HCEC 1CT (cell line): Measurements from ENCODE around the gene BUD23.
A peak's percentile ranks its signal among the peaks of the same experiment; 100 is the strongest.
"Not testable (repeated sequence)": the region's sequence is repeated elsewhere in the genome, so short reads cannot be mapped to it uniquely, and the experiment has no call there.

Experiments used
- DNase-seq: peaks from one replicate; pipeline ENCODE4 v3.0.0-alpha.2; 2017

The BUD23 gene

DNA sequence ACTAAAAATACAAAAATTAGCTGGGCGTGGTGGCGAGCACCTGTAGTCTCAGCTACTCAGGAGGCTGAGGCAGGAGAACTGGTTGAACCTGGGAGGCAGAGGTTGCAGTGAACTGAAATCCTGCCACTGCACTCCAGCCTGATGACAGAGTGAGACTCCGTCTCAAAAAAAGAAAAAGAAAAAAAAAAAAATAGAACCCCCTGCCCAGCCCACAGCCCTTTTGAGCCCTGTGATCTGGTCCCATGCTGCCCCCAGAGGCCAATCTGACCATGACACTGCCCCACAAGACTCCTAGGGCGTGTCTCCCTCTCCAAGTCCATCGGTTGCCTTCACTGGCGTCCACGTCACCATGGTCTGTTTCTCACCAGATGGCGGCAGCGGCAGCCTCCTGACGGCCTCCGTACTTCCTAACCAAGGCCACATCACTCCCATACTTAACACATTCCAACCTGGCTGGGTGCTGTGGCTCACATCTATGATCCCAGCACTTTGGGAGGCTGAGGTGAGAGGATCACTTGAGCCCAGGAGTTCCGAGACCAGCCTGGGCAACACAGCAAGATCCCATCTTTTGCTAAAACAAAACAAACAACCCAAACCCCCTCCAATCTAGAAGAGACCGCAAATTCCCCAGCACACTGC, 18.1 kb downstream of the BUD23 start:
- DNase-seq, result peak; percentile 28

DNA sequence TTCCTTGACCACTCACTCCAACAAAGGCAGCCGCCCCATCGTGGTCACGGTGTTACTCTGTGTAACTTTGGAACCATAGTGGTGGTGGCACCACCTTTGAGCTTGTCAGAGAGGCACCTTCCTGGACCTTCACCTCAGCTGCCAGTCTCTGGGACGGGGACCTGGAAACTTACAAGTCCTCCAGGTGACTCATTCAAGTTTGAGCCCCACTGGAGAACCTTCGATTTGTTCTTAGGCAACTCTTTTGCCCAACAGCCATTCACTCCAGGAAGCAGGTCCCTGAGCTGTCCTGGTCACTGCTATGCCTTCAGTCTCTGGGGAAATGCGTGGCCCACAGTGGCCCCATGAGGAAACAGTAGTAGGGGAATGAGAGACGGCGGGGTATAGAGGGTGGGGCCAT, 18.8 kb downstream of the BUD23 start:
- DNase-seq, result no peak

DNA sequence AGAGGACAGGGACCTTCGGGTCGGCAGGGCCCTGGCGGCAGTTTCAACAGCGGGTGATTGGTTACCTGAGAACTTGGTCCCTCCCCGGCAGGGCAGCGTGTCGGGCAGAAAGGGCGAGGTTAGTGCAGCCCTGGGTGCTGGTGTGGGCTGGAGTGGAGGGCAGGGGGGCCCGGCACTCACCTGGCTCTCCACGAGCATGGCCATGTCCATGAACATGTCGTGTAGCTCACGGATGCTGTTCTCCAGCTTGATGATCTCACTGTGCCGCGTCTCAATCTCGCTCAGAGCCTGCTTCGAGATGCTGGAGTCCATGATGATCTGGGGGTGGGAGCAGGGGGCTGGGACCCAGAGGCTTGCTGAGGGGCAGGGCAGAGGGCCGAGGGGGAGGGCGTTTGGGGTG, 19.3 kb downstream of the BUD23 start:
- no peak for DNase-seq

DNA sequence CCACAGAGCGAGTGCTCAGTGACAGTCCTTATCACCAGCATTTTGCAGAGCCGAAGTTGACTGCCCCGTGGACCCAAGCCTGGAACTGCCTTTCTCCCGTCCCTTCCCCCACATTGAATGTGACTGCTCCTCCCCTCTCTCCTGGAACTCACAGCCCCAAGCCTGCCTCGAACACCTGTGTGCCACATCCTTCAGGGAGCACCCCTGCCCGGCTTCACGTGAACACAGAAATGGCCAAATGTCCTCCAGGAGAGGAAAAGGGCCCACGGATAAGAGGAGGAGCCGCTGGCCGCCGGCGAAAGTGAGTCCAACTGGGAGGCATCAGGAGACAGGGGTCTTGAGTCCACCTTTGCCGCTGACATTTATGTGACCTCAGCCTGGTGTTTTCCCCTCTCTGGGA, 19.8 kb downstream of the BUD23 start:
- no peak for DNase-seq

- no peak for DNase-seq
These were observed 20.6 kb downstream of the BUD23 start for GRCh38 chr7:73703757-73704639.

- DNase-seq, result no peak
These were observed 21.5 kb downstream of the BUD23 start for GRCh38 chr7:73704640-73705550.

DNA sequence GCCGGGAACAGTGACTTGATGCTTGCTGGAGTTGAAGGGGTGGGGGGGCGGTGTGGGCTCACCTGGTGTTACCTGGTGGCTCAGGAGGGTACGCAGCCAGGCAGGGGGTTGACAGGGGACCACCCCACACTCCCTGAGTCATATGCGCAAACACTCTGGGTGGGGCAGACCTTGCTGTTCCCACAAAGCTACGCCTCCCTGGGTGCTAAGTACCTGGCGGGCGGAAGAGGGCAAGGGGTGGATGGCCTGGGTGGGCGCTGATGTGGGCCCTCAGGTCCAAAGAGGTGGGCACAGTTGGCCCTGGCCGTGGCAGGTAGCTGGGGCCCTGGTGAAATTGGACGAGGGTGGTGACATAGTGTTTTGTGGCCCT, 22.1 kb downstream of the BUD23 start:
- DNase-seq, result no peak

DNA sequence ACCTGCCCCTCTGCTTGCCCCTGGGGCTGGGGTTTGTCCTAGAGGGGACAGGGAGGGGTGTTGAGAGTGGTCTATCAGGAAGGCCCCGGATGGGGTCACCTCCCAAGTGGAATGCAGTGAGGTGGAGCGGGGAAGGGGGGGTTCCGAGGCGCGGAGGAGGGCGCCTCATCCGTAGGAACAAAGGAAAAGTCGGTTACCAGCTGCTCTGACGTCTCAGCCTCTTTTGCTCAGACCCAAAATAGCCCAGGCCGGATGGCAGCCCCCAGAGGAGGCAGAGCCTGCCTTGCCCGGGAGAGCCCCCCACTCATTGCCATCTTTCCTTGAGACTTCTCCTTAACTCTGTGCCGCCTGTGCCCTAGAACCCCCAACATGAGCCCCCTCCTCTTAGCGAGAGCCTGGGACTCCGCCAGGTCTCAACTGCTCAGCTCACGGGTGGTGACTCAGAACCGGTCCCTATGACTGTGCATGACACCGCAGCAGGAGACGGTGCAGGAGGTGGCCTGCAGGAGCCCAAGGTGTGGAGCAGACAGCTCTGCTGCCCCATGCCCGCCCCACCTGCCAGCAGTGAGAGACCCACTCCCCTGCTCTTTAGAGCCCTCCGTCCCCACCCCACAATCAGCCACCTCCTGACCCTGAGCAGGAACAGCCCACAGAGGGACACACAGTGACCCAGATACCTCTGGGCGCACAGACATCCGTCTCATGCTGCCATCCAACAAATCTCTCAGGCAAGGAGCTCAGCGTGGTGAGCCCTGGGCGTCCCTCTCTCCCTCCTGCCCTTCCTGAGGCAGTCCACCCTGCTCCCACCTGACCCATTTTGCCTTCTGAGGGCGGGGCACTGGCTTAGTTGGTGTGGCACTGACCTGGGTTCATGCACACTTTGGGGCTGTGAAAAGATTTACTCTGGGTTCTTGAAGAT, 23.0 kb downstream of the BUD23 start:
- no peak for DNase-seq

- no peak for DNase-seq
These were observed 23.7 kb downstream of the BUD23 start for GRCh38 chr7:73707045-73707631.

DNA sequence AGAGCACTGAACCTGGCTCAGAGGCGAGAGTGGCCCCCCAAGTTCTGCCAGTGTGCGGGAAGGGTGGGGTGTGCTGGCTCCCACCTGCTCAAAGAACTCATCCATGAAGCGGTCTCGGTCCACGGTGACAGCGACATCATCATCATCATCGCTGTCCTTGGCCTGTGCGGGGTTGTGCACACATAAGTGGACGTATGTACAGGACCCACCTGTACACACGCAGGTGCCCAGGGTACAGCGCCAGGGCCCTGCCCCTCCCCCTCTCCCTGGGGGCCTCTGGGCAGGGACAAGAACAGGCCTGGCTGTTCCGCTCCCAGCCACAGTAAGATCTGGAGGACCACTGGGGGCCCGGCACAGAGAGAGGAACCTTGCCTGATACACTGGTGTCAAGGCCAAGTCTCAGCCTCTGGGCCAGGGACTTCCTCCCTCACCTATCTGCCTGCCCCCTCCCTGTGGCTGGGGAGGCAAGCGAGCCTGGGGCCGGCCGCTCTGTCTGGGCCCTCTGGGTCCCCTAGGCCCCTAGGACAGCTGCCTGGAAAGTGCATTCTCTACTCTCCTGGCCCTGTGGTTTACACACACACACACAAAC, 25.7 kb downstream of the BUD23 start:
- no peak for DNase-seq

DNA sequence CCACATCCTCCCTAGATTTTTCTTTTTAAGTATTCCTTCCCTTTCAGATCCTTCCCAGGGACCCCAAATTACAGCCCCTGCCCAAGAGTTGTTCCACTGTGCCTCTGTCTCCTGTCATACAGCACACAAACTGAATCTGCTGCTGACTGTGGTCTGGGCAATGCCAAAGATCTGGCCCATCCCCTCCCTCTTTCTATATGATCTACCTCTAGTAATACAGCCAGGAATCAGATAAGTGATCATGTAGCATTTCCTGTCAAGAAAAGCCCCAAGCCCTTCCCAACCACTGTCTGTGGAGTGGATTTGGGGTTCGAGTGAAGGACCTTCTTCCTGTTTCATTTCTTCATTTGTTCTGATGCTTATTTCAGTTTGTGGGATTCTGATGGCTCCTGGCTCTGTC, 29.4 kb downstream of the BUD23 start:
- no peak for DNase-seq

GRCh38 chr7:73713319-73713718, 29.9 kb downstream of the BUD23 start:
- not testable (repeated sequence) for DNase-seq

- DNase-seq, result peak; percentile 97
These were observed 32.4 kb downstream of the BUD23 start for GRCh38 chr7:73715648-73716317.

DNA sequence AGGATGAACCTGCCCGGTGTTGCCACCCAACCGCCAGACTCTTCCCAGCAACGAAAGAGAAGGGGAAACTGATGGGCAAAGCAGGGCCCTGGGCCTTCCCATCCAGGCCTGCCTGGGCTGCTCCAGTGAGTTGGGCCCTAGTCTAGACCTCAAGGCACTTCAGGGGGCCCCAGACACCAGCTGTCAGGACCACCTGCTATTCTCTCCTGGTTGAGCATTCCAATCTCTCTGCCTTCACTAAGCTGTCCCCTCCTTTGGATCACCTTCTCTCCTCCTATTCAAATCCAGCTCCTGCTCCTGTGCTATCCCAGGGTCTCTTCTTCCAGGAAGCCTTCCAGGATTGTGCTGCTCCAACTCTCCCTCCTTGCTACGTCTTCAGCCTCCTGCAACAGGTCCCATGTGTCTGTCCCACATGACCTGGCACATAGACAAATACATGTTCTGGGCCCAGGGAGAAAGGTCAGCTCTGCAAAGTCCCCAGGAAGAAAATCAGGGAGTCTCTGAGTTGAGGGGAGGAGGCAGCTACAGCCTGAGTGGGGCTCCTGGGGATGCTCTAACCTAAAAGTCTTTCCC, 33.0 kb downstream of the BUD23 start:
- no peak for DNase-seq

DNA sequence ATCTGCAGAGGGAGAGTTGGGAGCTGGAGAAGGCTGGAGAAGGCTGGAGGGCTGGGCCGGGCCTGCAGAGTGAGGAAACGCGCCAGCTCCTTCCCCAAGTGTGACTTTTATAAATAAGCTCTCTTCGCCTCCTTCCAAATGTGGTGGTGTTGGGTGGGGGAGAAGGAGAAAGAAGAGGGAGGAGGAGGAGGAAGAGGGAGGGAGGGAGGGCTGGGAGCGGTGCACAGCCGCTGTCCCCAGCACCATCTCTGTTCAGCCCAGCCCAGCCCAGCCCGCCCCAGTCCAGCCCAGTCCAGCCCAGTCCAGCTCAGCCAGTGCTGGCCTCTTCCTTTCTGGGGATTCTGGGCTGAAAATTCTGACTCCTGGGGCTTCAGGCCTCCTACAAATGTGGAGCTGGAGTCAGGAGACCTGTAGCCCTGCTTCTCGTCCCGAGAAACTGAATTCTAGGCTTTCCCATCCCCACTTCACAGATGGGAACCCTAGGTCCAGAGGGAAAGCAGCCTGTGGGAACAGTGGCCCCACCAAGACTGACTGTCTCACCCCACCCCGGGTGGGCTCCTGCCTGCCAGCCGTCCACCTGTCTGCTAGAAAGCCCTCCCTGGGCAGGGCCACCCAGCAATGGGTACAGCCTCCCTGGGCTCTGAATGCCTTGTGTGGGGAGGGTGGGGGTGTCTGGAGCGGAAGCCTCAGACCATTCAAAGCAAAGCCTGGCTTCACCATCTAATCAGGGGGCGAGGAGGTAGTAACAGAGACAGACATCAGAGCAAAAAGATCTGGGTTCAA, 33.8 kb downstream of the BUD23 start:
- no peak for DNase-seq

- peak; percentile 91 for DNase-seq
These were observed 34.6 kb downstream of the BUD23 start for GRCh38 chr7:73717991-73718405.

- DNase-seq, result no peak
These were observed 35.1 kb downstream of the BUD23 start for GRCh38 chr7:73718438-73718881.

DNA sequence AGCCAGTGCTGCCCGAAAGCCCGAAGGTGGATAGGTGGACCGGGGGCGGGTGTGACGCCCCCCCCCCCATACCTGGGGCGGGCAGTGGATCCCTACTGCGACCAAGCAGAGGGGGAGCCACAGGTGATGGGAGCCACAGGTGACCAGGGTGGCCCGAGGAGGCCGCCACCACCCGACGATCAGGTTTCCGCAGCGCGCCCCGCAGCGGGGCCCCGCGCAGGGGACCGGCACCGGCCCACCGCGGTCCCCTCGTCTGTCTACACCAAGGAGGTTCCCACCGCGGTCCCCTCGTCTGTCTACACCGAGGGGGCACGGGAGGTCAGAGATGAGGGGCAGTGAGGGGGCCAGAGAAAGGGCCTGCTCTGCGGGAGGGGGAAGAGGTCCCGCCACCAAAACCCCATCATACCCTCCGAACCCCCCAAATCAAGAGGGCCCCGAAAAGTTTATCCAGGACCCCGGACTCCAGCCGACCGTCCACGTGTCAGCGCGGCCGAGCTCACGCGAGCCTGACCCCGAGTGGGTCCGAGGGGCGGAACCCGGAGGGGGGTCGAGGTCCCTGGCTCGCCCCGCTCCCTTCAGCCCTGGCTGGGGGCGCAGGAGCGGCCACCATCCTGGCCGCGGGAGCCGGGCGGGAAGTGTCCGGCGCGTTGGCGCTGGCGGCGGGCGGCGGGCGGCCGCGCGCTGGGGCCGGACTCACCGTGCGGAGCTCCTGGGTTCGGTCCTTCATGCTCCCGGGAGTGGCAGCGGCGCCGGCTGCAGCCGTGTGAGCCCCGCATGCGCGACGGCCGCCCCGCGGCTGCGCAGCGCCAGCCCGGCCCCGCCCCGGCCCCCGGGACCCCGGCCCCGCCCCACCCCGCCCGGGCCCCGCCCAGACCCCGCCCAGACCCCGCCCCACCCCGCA, 35.8 kb downstream of the BUD23 start, which contains the start of gene STX1A:
Gene STX1A, minus strand, starts transcription at position 765 of the 901 bp plus-strand sequence. Its CDS starts 38 bp downstream, at position 727.
- peak; percentile 76 for DNase-seq
